HPDE6-E6E7 (cell line): ENCODE results near the gene MLLT3.

ENCODE experiments used
- DNase-seq: peaks from one replicate; pipeline ENCODE4 v3.0.0; 2011; ENCODE audit warnings: missing footprints; ENCODE audit errors: extremely low spot score

The MLLT3 gene

GRCh38 chr9:20512636-20513035 lies 109.7 kb downstream of the MLLT3 start:
- no peak for DNase-seq

- DNase-seq = no peak
Observed at GRCh38 chr9:20512106-20512505, 110.2 kb downstream of the MLLT3 start.

- DNase-seq = no peak
Observed at GRCh38 chr9:20511686-20512085, 110.6 kb downstream of the MLLT3 start.

GRCh38 chr9:20509466-20509865 lies 112.8 kb downstream of the MLLT3 start:
- DNase-seq = no peak

GRCh38 chr9:20508242-20508641 lies 114.1 kb downstream of the MLLT3 start:
- DNase-seq = no peak

GRCh38 chr9:20507431-20507830 lies 114.9 kb downstream of the MLLT3 start:
- no peak for DNase-seq

DNA sequence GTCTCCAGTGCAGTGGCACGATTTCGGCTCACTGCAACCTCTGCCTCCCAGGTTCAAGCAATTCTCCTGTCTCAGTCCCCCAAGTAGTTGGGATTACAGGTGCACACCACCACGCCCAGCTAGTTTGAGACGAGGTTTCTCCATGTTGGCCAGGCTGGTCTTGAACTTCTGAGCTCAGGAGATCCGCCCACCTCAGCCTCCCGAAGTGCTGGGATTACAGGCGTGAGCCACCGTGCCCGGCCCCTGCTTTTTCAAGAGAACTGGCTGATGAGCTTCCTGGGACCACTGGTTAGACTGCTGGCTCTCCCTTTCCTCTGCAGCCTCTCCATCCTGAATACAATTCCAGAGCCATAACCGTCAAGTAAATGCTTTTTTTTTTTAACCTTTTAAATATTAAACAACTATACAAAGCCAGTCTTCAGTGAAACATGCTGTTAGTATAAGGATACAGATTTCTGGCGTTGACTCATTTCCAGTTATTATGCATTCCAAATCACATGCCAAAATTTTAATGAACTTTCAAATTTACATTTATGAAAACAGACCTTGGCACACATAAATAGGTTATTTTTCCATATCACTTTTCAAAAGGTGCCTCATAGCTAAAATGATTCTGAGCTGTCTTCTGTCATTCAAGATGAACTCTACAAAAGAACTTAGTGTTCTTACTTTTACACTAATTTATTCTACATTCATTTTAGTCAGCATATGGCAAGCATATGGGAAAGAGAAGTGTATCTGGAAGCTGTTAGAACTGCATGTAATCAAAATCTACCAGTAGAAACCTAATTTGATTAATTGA lies 116.0 kb downstream of the MLLT3 start:
- no peak for DNase-seq

DNA sequence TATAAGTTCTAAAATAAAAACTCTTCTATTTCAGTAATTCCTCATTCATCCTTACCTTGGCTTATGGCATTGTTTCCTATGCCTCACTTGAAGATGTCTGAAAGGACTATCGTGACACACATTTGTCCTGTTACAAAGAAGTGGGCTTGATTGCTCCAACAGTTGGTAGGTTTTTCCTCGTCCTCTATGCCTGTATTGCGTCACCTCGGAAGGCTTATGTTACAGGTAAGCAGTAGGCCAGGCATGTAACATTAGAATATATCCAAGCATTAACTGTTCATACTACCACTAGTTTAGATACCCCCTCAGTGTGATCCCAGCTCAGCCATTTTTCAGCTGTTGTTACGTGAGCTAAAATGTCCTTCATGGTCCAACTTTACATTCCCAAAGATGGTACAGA lies 116.7 kb downstream of the MLLT3 start:
- no peak for DNase-seq

- DNase-seq = no peak
Observed at GRCh38 chr9:20504930-20505329, 117.4 kb downstream of the MLLT3 start.

GRCh38 chr9:20500101-20500500 lies 122.2 kb downstream of the MLLT3 start:
- DNase-seq = no peak

- no peak for DNase-seq
Observed at GRCh38 chr9:20499013-20499412, 123.3 kb downstream of the MLLT3 start.

DNA sequence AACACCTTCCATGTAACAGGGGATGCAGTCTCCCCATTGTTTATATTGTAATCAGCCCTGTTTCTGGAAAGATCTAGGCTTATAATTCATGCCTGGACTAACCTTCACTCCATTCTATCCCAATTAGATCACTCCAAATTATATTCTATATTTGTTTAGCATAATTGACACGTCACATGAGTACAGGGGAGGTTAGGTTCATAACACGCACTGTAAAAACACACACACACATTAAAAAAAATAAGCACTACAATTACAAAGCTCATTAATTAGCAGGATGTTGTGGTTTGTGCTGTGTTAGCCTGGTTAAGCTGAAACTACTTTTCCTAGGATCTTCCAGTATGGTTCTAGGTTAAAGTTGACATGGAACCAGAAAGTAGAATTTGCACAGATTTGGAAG lies 126.0 kb downstream of the MLLT3 start:
- DNase-seq = no peak

DNA sequence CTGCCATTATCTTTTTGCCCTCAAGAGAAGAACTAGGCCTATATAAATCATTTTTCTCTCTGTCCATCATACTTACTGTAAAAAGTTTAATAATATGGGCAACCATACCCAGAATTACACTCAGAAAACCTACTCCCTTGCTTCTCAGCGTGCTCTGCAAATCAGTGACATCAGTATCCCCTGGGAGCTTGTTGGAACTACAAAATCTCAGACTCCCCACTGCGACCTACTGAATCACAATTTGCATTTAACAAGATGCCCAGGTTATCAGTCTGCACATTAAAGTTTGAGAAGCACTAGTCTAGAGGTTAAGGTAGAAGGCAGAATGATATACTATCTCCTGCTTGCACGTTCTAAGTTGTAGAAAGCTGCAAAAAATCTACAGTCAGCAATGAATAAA lies 127.2 kb downstream of the MLLT3 start:
- DNase-seq = no peak

DNA sequence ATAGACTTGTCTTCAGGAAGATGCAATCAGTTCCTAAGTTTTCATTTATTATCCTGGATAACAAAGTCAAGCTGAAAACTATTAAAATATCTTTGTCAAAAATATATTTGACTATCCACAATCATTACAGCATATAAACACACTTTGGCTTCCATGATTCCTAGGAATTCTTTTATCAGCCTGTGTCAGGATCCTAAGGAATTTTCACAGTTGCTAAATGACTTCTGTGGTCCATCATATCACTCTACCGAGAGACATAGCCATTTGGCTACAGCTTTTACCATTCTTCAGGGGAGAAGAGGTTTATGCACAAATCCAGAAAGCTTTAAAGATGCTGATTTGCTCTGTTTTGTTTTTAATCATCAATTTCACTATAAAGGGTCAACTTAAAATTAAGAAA lies 128.3 kb downstream of the MLLT3 start:
- DNase-seq = no peak

DNA sequence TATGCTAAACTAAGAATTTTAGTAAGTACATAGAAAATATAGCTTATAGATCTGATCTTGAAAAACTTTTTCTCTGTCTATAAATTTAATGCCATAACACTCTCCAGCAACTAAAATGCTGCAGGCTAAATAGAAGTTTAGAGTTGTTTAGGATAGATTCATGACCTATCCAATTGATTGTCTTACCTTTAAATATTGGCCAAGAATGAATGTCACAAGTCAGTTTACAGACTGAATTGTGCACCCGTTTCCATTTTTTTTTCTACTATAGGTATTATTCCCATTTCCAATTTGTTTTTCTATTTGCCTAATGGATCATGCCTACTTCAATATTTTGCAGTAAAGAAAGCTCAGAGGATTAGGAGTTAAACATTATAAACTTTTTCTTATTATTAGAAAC lies 129.5 kb downstream of the MLLT3 start:
- no peak for DNase-seq

DNA sequence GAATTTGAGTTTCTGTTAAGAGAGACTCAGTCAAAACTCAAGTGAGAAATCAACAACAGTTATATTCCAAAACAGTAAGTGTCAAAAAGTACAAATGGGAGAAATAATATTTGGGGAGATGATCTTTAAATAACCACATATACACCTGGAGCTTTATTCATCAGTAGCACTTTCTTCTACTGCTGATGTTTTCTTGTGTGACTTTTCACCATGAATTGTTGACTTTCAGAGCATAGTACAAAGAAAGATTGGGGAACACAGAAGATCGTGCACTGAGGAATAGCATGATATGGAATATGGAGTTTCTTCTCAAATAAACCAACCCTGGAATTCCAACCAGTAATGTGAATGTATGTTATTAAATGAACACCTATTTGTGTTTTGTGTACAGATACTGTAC lies 130.7 kb downstream of the MLLT3 start:
- no peak for DNase-seq

- no peak for DNase-seq
Observed at GRCh38 chr9:20490246-20490834, 132.0 kb downstream of the MLLT3 start.

DNA sequence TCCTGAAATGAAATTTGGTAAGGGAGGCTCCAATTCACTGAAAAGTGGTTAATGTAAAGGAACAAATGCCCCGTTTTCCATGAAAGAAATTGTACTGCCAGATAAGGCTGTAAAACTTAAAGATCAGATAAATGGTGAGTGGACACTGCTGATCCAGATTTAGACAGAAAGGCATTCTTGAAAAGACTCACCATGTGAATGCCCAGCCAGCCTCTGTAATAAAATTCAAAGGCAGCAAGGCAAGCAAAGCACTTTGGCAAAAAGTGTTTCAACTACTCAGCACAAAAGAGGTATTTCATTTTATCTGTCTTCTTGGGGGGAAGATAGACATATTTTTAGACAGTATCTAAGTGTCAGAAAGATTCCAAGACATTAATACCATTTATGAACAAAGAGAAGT lies 133.6 kb downstream of the MLLT3 start:
- DNase-seq = no peak

GRCh38 chr9:20486552-20486951 lies 135.7 kb downstream of the MLLT3 start:
- no peak for DNase-seq

DNA sequence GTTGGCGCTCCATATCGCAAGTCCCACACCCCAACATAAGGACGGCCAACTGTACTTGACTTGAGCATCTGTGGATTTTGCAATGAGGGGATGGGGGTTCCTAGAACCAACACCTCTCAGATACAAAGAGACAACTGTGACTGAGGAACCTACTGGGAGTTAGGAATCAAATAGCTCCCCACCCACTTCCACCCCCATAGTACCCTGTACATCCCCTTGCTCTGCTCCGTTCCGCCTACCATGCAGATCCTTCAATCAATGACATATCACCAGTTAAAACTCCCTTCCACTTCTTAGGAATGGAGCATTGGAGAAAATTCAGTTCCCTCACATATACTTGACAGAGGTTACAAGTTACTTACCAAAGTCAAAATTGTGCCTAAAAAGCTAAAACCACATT lies 140.9 kb downstream of the MLLT3 start:
- no peak for DNase-seq

DNA sequence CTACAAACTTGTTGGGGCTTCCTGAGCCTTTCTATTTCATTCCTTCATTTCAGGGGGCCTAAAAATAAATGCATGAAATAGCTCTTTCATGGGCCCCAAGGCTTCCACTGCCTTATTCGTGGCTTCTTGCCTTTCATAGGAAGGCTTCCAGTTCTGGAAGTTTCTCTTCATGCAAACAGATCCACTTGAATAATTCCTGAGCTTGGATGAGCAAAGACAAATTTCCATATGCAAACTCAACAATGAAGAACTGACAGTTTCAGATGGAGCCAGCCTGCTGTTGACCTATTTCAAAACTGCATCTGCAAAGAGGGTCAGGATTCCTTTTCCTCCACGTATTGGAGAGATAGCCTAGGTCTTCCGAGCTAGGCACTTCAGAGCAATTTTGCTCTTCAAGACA lies 142.1 kb downstream of the MLLT3 start:
- no peak for DNase-seq

DNA sequence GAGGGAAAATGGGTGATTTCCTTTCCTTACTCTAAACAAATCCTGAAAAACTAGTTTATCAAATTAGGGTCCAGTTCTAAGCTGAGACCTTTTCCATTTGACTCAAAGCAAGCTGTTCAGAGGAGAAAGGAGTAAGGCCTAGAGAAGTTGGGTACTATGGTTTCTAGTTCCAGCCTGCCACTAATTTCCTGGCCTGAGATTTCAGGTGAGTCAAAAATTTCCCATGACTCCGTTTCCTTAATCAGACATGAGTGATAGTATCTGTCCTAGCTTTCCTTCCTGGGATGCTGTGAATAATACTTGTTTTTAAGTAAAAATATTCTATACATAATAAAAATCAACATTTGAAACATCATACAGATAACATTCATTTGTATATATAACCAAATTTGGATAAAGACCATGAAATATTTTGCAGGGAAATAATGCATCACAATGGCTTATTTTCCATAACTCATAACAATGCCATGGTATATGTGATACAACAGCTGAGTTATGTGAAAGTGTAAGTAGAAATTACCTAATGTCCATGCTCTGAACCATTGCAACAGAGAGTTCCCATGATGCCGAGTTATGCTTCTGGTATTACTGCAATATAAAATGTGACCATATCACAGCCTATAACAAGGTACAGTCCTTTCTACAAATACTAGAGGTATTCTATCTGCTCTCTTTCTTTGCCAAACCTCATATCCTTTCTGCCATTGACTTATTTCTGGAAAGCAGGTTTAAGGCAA lies 142.7 kb downstream of the MLLT3 start:
- DNase-seq = no peak

DNA sequence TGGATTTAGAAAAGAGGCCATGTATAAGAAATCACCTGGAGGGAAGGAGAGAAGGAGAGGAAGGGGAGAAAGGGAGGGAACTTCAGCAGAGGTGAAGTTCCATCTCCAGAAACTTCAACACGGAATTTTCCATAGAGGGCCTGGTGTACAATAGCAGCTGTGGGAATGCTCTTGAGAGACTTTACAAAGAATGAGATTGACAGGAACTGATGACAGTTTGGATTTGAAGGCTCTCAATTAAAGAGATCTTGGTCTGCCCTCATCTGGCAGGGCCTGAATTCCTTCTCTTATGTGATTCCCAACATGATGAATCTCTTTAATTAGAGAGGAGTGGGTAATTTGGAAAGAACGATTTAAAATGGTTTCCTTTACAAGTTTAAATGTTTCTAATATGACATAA lies 143.5 kb downstream of the MLLT3 start:
- DNase-seq = no peak
